ENCODE data around the gene CD68.
A peak's percentile ranks its signal among the peaks of the same experiment; 100 is the strongest.

Gene CD68

DNA sequence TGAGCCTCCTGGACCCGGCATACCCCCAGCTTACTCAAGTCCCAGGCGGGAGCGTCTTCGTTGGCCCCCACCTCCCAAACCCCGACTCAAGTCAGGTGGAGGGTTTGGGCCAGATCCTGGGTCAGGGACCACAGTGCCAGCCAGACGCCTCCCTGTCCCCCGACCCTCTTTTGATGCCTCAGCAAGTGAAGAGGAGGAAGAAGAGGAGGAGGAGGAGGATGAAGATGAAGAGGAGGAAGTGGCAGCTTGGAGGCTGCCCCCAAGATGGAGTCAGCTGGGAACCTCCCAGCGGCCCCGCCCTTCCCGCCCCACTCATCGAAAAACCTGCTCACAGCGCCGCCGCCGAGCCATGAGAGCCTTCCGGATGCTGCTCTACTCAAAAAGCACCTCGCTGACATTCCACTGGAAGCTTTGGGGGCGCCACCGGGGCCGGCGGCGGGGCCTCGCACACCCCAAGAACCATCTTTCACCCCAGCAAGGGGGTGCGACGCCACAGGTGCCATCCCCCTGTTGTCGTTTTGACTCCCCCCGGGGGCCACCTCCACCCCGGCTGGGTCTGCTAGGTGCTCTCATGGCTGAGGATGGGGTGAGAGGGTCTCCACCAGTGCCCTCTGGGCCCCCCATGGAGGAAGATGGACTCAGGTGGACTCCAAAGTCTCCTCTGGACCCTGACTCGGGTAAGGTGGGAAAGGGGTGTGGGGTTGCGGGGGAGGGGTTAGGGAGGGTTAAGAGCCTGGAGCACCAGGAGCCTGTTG lies 16.1 kb upstream of the CD68 start:
- TF ChIP-seq, protein P1, sequence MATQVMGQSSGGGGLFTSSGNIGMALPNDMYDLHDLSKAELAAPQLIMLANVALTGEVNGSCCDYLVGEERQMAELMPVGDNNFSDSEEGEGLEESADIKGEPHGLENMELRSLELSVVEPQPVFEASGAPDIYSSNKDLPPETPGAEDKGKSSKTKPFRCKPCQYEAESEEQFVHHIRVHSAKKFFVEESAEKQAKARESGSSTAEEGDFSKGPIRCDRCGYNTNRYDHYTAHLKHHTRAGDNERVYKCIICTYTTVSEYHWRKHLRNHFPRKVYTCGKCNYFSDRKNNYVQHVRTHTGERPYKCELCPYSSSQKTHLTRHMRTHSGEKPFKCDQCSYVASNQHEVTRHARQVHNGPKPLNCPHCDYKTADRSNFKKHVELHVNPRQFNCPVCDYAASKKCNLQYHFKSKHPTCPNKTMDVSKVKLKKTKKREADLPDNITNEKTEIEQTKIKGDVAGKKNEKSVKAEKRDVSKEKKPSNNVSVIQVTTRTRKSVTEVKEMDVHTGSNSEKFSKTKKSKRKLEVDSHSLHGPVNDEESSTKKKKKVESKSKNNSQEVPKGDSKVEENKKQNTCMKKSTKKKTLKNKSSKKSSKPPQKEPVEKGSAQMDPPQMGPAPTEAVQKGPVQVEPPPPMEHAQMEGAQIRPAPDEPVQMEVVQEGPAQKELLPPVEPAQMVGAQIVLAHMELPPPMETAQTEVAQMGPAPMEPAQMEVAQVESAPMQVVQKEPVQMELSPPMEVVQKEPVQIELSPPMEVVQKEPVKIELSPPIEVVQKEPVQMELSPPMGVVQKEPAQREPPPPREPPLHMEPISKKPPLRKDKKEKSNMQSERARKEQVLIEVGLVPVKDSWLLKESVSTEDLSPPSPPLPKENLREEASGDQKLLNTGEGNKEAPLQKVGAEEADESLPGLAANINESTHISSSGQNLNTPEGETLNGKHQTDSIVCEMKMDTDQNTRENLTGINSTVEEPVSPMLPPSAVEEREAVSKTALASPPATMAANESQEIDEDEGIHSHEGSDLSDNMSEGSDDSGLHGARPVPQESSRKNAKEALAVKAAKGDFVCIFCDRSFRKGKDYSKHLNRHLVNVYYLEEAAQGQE (IDR thresholded peaks at IDR 0.05; ENCODE audit: insufficient read depth in 1 of 2, low read depth in 2 of 2, low read length in 2 of 2), result no peak

DNA sequence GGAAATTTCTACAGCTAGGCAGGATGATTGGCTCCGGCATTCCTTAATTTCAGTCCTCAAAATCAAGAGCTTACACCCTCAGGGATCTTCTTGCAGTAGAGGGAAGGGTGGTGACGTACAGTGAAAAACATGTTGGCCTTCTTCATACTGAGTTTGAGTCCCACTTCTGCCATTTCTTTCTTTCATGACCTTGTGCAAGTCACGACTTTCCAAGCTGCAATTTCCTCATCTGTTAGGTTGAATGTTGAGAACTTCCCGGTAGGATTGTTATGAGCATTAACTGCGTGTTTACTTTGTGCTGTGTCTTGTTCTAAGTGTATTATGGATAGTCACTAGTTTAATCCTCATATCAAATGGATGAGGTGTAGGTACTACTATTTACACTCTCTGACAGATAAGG lies 9.9 kb upstream of the CD68 start:
- no peak for TF ChIP-seq TAF1 (IDR thresholded peaks at IDR 0.05; ENCODE audit: borderline replicate concordance, insufficient read depth, low read length)
- TF ChIP-seq, protein P1 (IDR thresholded peaks at IDR 0.05; ENCODE audit: insufficient read depth in 1 of 2, low read depth in 2 of 2, low read length in 2 of 2), result no peak
- no peak for TF ChIP-seq SIN3A (IDR thresholded peaks at IDR 0.05; ENCODE audit: borderline replicate concordance, insufficient read depth, low read length)

DNA sequence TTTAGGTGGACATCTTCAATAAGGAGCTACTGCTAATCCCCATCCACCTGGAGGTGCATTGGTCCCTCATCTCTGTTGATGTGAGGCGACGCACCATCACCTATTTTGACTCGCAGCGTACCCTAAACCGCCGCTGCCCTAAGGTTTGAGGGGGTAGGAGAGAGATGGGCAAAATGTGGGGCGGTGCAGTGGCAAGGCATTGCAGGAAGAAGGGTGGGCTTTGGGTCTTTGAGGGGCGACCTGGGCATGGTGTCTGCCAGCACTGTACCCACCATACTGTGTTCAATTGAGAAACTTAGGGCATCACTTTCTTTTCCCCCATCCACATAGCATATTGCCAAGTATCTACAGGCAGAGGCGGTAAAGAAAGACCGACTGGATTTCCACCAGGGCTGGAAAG lies 9.1 kb upstream of the CD68 start:
- TF ChIP-seq, protein P1 (IDR thresholded peaks at IDR 0.05; ENCODE audit: insufficient read depth in 1 of 2, low read depth in 2 of 2, low read length in 2 of 2), result no peak
- TF ChIP-seq SIN3A (IDR thresholded peaks at IDR 0.05; ENCODE audit: borderline replicate concordance, insufficient read depth, low read length) (no peak), POLR2AphosphoS5 (IDR thresholded peaks at IDR 0.05; ENCODE audit: low read depth, low read length) (no peak), FOXP2 (optimal IDR thresholded peaks at IDR 0.05; ENCODE audit: borderline replicate concordance, extremely low read depth, extremely low read length, insufficient read depth) (no peak), TAF1 (IDR thresholded peaks at IDR 0.05; ENCODE audit: borderline replicate concordance, insufficient read depth, low read length) (no peak)

DNA sequence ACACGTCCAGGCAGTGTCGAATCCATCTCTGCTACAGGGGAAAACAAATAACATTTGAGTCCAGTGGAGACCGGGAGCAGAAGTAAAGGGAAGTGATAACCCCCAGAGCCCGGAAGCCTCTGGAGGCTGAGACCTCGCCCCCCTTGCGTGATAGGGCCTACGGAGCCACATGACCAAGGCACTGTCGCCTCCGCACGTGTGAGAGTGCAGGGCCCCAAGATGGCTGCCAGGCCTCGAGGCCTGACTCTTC lies 7.2 kb upstream of the CD68 start:
- TF ChIP-seq TAF1 (IDR thresholded peaks at IDR 0.05; ENCODE audit: borderline replicate concordance, insufficient read depth, low read length) (no peak; the same call in 1 of the 2 replicates), SIN3A (IDR thresholded peaks at IDR 0.05; ENCODE audit: borderline replicate concordance, insufficient read depth, low read length) (no peak), FOXP2 (optimal IDR thresholded peaks at IDR 0.05; ENCODE audit: borderline replicate concordance, extremely low read depth, extremely low read length, insufficient read depth) (peak; percentile 69), POLR2AphosphoS5 (IDR thresholded peaks at IDR 0.05; ENCODE audit: low read depth, low read length) (no peak)
- TF ChIP-seq, protein P1 (IDR thresholded peaks at IDR 0.05; ENCODE audit: insufficient read depth in 1 of 2, low read depth in 2 of 2, low read length in 2 of 2), result no peak

DNA sequence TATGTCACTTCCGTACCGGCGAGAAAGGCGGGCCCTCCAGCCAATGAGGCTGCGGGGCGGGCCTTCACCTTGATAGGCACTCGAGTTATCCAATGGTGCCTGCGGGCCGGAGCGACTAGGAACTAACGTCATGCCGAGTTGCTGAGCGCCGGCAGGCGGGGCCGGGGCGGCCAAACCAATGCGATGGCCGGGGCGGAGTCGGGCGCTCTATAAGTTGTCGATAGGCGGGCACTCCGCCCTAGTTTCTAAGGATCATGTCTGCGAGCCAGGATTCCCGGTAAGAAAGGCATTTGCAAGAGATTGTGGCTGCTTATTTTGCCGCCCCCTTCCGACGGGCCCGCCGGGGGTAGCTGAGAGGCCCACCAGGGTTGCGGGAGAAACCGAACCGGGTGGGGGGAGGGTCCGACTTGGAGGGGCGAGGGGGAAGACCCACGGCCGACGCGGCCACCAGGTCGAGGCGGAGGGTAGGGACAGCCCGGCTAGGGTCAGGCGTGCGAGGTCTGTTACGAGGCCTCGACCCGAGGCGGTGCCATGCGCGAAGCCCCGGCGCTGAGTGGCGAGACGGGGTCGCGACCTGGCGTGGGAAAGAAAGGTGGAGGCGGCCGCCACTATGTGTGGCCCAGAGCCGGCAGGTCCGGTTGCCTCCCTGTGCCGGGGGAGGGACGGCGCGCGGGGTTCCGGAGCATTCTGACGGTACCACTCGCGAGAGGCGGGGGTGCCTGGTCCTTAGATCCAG lies 6.7 kb upstream of the CD68 start:
- peak; percentile 91 for TF ChIP-seq SIN3A (IDR thresholded peaks at IDR 0.05; ENCODE audit: borderline replicate concordance, insufficient read depth, low read length)
- TF ChIP-seq, protein P1 (IDR thresholded peaks at IDR 0.05; ENCODE audit: insufficient read depth in 1 of 2, low read depth in 2 of 2, low read length in 2 of 2), result peak in 1 of 2 experiments; percentile 58; a peak in 2 of 4 replicates
- peak; percentile 99 for TF ChIP-seq POLR2AphosphoS5 (IDR thresholded peaks at IDR 0.05; ENCODE audit: low read depth, low read length)
- no peak for TF ChIP-seq FOXP2 (optimal IDR thresholded peaks at IDR 0.05; ENCODE audit: borderline replicate concordance, extremely low read depth, extremely low read length, insufficient read depth)
- peak; percentile 93 for TF ChIP-seq TAF1 (IDR thresholded peaks at IDR 0.05; ENCODE audit: borderline replicate concordance, insufficient read depth, low read length)

Measured in PFSK-1 (cell line).